Activated CD8-positive, alpha-beta memory T cell treated with anti-CD3 and anti-CD28 coated beads for 1 hour (primary cell): Measurements from ENCODE around the gene ARVCF.

ENCODE experiments used
- DNase-seq, 2 donors: peaks; one replicate each; pipeline ENCODE4 v3.0.0-alpha.2; 2020; ENCODE audit warnings: low read depth in 1 of 2; ENCODE audit errors: extremely low read depth in 1 of 2

ARVCF gene

DNA sequence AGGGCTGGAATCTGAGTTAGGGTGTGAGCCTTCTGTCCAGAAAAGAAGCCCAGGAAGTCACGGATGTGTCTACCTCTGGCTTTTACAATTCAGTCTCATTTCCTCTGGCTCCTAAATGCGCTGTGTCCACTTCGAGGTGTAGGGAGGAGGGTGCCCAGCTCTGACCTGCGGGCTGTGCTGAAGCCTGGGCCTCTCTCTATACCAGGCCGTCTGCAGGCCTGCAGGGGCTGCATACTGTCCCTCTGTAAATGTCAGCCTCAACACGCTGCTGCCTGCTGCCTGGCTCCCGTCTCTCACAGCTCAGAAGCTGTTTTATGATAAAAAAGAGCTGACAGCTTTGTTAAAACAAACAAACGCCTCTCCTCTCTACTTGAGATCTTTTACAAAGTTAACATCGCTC is 14.5 kb downstream of the ARVCF start:
- DNase-seq = no peak

- no peak for DNase-seq
Measured at GRCh38 chr22:20001082-20001638, 15.5 kb downstream of the ARVCF start.

DNA sequence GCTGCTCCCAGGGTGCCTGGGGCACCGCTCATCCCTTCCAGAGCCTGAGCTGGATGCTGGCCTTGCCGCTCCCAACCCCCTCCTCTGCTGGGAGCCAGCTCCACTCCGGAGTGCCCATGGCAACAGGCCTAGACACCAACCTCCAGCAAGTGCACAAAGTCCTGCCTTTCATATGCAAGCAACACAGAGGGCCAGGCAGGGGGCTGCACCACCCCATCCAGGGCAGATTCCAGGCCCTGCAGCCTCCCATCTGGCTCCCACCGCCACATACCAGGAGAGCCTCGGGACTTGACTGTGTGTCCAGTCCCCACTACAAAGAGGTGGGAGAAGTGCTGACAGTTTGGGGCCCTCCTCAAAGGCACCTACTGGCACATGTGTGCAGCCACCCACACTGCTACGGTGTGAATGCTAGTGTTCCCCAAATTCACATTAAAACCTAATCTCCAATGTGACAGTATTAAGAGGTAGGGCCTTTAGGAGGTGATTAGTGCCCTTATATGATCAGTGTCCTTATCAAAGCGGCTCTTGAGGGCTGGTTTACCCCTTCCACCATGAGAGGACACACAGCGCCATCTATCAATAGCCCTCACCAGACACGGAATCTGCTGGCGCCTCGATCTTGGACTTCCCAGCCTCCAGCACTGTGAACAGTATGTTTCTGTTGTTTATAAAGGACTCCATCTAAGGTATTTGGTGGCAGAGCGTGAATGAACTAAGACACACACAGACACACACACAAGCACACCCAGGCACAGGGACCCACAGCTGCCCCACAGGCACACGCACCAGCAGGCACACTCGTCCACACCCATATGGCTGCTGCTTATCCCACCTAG is 16.2 kb downstream of the ARVCF start:
- no peak for DNase-seq

- no peak for DNase-seq
Measured at GRCh38 chr22:19998991-19999820, 17.4 kb downstream of the ARVCF start.

DNA sequence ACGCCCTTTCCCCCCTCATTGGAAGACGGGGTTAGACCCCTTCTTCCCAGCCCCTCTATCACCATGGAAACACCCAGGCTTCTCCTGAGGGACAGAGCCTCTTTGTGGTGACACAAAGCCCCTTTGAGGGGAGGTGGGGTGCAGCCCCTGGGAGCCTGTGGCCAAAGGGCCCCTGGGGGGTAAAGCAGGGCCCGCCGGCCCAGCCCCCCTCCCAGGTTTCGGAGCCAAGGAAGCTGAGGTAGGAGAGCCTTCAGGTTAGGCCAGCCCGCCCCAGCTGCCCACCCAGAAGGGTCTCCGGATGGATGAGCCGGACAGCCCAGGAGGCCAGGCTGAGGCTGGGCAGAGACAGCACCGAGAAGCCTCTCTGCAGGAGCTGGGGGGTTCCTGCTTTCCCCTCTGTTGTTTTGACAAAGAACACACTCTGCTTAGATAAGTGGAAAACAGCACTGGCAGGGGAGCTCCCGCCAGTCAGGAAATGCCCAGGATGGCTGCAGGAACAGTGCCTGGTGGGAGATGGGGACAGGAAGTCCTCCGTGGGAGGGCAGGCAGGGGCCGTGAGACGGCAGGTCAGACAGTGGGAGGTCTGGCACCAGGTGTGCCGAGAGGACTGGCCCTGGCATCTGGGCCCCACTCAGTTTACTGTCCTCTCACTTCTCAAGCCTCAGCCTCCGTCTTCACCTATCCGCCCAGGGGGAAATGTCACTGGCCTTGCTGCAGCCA is 18.2 kb downstream of the ARVCF start:
- no peak for DNase-seq

DNA sequence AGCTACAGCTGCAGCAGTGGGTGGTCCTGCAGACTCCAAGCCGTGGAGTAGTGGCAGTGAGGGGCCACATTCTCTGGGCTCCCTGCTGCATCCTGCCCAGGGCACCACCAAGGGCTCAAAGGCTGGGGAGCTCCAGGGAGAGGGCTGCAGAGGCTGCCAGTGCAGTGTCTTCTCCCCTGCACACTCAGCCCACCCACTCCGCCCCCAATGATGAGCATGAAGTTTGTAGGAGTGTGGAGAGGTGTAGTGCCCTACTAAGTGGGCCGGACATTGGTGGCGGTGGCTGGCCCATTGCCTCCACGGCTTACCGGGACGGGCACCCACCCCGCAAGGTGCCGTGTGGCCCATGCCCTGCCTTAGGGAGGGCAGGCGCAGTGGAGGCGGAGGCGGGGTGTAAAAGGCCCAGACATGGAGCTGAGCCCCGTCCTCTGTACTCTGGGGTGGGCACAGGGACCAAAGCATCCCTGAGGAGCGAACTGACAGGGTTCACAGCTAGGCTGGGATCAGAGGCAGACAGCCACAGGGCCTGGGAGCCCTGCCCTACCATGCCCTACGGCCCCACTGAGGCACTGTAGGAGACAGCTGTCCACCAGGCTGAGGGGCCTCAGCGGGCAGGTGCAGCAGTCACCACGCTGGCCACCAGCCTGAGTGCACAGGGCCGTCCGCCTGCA is 18.9 kb downstream of the ARVCF start:
- no peak for DNase-seq

DNA sequence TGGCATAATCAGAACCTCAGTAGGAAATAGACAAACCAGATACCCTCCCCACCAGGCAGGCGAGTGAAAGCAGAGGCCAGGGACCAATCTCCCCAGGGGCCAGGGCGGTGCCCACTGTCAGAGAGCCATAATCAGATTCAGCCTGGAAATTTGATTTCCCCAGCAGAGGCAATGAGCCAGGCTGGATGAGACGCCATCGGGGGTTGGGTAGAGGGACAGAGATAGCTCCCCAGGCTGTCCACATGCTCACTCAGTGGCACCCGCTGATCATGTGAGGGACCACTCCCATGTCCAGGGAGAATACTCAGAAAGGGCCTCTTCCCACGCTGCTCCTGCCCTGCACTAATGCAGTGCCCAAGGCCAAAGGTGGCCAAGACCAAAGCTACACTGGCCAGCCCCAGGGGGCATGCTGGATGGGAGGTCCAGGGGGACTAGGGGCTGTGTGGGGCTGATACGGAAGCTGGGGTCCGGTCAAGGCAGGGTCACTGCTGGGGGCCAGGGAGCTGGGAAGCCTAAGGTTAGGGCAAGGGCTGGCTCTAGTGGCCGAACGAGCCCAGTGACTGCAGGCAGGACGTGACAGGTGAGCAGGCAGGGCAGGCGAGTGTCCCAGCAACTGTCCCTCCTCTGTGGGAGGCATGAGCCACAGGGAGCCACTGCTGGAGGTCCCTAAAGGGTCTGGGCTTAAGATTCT is 19.8 kb downstream of the ARVCF start:
- no peak for DNase-seq

DNA sequence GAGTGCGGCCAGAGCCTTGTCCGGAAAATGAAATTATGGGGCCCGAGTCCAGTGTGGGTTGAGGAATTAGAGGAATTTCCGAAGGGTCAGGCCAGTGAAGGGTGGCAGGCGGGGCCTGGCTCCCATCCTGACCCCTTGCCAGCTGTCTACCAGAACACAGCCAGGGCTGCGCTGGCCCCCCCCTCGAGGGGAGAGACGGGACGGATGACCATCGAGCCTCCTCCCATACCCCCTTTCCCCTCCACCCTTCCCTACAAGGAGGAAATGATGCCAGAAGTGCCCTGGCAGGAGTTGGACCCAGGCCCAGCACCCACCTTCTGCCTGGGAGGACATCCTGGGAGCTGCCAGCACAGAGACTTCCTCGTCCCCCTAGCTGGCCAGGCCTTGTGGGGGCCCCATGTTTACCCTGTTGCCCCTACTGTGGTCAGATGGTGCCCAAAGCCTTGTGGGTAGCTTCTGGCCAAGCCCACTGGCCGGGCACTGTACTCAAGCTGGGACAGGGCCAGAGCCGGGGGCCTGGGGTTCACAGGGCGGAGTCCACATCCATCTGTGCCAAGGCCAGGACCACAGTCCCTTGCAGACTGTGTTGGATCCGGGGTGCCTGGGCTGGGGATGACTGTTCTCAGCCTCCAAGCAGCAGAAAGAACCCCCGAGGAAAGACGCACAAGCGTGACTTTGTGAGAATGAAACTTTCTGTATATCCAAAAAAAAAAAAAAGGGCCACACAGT is 20.8 kb downstream of the ARVCF start:
- DNase-seq = no peak

DNA sequence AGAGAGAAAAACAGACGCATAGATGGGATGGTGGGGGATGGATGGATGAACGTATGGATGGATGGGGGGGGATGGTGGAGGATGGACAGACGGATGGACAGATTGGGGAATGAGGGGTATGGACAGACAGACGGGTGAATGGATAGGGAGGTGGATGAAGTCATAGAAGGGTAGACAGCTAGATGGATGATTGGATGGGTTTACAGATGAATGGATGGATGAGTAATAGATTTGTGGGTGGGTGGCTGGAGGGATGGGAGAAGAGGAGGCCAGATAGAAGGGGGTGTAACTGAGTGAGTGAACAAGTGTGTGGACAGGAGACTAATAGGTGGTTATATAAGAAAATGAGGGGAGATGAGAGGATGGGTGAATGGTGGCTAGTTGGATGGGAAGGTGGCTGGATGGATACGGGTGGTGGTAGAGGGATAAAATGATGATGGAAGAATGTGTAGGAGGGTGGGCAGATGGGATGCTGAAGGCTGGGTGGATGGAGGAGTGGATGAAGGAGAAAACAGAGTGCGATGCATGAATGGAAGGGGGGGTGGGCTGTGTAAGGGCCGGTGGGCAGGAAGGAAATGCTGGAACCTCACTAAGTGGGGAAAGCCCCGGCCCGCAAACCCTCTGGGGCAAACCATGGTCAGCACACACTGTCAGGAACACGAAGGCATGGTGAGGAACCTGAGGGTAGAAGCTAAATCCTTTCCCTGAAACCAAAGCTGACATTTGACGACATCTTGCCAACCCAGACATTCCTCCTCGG is 21.6 kb downstream of the ARVCF start:
- no peak for DNase-seq

- no peak for DNase-seq
Measured at GRCh38 chr22:19993926-19994325, 22.7 kb downstream of the ARVCF start.

DNA sequence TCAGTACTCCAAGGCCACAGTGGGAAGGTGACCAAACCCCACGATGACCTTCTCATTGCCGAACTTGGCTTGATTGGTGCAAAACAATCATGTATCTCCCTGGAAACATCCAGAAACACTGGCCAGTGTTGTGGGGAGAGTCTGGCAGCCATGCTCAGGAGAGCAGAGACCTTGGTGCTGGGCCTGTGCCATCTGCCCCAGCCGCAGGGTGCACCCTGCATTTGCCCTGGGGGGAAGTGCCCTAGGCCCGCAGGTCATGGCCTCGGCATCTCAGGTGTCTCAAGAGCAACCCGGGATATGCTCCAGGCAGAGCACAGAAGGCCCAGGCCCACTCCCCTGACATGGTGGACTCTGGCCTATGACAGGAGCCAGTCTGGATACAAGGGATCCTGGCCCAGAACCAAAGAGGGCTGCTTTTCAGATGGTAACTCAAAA is 23.7 kb downstream of the ARVCF start:
- no peak for DNase-seq

- no peak for DNase-seq
Measured at GRCh38 chr22:19992481-19992911, 24.1 kb downstream of the ARVCF start.

DNA sequence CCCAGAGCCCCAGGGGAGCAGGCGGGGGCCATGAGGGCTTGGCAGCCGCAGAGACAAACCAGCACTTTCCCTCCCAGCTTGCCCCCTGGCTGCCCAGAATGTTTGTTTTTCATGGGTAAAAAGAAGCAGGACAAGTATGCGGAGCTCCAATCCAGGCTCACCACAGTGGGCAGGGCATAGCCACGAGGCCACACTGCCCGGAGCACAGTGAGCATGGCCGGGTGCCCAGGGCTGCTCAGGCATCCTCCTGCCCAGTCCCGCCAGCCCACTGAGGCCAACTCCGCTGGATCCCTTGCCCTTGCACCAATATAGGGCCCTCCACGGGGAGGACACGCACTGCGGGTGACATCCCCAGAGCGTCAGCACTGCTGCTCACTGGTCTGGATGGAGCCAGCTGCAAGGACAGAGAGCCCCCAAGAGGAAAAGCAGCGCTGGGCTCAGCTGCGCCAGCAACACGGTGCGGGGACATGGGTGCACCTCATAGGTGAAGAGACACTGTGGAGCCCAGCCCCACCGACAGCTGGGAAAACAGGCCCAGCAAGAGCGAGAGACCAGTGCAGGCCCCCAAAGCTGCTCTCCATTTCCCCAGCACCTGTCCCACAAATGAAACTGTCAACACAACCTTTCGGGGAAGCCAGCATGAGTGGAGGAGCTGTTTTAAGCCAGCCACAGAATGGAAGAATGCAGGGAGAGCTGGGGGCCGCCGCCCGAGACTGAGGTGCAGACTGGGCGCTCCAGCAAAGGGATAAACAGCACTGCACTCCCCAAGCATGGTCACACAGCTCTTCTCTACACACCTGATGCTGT is 24.8 kb downstream of the ARVCF start:
- DNase-seq = no peak

GRCh38 chr22:19991395-19991644 is 25.3 kb downstream of the ARVCF start:
- DNase-seq = no peak

DNA sequence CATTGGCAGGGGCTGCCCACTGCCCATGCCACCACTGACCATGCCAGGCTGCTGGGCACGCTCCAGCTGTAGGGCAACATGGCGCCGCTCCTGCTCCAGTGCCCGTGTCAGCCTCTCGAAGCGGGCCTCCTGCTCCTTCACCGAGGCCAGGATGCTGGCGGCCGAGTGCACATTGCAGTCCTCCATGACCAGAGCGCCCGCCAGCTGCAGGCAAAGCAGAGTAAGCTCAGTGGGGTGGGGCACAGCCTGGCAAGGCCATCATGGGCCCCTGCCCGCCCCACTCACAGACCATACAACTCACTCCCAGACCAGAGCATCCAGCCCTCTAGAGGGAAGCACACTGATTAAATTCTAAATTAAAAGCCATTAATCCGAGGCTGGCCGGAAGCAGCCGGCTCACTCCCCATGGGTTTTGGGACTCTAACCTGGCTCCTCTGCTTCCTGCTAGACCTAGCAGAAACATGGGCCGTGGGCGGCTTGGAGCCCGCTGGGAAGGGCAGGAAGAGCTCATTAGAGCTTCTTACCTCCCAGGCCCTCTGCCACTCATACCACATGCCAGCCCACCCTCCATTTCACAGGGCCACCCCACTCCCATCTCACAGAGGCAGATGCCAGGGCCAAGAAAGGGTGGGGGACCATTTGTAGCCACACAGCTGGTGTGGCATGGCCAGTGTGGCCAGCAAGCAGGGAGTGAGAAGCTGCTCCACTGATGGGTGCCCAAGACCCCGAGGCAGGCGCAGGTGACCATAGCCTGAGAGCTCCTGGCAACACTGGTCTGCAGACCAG is 25.8 kb downstream of the ARVCF start:
- DNase-seq = no peak

GRCh38 chr22:19990188-19990587 is 26.4 kb downstream of the ARVCF start:
- no peak for DNase-seq

DNA sequence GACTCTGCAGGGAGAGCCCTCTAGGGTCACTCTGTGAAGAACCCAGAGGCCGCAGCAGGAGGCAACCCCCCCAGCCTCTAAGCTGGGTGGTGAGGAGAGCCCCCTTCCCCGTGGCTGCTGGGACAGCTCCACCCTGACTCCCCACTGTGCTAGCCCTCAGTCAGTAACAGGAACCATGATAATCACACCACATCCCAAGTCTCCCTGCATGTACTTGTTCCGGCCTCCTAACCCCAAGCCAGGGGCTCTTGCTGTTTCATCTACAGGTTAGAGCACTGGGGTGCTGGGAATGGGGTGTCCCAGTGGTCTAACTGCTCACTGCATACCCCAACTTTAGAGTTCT is 26.9 kb downstream of the ARVCF start:
- DNase-seq = no peak
